Activated gamma-delta T cell treated with anti-CD3 and anti-CD28 coated beads, Interleukin-2, amount 50 U/mL, for 16 hours (primary cell): ENCODE results near the gene SLC17A9.

Experiments used
- DNase-seq: peaks from one replicate; pipeline ENCODE4 v3.0.0-alpha.2; 2020; ENCODE audit warnings: low read depth

The SLC17A9 gene

DNA sequence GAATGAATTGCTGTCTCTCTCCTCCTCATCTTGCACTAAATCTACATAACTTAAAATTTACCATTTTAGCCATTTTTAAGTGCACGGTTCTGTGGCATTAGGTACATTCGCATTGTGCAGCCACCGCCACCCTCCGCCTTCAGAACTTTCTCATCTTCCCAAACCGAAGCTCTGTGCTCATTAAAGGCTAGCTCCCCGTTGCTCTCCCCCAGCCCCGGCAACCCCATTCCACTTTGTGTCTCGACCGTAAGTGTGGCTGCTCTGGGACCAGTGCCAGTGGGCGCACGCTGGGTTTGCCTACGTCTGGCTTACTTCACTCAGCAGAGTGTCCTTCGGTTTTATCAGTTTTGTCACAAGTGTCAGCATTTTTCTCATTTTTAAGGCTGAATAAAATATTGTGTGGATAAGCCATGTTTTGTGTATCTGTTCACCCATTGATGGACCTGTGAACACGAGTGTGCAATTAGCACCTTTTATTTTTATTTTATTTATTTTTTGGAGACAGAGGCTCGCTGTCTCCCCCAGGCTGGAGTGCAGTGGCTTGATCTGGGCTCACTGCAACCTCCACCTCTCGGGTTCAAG lies 16.8 kb downstream of the SLC17A9 start:
- DNase-seq: no peak

DNA sequence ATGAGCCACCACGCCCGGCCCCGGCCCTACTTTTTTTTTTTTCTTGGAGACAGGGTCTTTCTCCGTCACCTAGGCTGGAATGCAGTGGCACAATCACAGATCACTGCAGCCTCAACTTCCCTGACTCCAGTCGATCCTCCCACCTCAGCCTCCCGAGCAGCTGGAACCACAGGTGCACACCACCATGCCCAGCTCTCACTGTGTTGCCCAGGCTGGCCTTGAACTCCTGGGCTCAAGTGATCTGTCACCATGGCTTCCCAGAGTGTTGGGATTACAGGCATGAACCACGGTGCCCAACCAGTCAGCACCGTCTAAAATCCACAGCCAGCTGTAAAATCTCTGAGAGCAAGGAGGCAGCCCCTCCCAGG lies 17.4 kb downstream of the SLC17A9 start:
- no peak for DNase-seq

DNA sequence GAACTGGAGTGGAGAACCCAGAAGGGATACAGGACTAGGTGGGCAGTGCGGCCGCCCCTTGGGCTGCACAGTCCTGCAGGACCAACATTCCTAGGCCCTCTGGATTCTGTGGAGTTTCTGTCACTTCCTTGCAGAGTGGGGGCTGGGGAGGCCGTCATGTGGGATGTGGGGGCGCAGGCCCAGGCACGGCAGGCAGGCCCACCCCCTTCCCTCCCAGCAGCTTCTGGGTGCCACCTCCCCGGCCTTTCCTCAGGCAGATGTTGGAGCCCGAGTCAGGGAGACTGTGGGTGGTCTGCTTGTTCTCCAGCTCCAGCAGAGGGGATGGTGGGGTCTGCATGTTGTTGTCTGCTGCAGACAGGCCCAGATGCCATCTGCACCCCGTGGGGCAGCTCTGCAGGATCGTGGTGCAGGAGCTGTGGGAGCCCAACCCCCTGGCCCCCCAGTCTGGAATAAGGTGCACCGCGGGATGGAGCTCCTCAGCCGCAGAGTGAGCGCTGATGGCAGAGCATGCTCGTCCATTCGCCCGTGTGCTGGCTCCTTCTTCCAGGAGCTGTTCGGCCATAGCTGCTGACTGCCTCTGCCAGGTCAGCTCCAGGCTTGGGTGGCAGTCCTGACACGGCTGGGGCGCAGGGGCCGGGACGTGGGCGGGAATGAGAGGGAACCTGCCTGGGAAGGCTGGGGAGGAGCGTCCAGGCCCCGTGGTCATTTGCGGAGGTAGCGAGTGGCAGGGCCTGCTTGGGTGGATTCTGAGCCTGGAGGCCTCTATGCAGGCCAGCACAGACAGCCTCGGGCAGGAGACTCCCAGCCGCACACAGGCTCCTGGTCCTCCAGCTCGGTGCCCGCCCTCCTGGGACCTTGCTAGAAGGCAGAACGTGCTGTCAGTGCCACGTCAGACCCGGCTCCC lies 18.1 kb downstream of the SLC17A9 start:
- DNase-seq: no peak

DNA sequence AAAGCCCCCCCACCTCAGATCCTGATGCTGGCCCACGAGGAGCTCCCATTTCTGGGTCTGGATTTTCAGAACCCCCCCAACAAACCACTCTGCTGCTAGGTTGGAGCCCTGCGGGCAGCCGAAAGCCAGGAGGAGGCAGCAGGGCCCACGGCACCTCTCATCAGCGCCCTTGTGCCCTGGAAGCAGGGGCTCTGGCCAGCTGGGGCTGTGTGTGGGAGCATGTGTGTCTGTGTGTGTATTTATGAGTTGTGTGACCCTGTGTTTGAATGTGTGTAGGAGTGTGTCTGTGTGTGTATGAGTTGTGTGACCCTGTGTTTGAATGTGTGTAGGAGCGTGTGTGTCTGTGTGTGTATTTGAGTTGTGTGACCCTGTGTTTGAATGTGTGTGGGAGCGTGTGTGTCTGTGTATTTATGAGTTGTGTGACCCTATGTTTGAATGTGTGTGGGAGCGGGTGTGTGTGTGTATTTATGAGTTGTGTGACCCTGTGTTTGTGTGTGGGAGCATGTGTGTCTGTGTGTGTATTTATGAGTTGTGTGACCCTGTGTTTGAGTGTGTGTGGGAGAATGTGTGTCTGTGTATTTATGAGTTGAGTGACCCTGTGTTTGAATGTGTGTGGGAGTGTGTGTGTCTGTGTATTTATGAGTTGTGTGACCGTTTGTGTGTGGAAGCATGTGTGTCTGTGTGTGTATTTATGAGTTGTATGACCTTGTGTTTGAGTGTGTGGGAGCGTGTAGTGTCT lies 18.9 kb downstream of the SLC17A9 start:
- DNase-seq: no peak

DNA sequence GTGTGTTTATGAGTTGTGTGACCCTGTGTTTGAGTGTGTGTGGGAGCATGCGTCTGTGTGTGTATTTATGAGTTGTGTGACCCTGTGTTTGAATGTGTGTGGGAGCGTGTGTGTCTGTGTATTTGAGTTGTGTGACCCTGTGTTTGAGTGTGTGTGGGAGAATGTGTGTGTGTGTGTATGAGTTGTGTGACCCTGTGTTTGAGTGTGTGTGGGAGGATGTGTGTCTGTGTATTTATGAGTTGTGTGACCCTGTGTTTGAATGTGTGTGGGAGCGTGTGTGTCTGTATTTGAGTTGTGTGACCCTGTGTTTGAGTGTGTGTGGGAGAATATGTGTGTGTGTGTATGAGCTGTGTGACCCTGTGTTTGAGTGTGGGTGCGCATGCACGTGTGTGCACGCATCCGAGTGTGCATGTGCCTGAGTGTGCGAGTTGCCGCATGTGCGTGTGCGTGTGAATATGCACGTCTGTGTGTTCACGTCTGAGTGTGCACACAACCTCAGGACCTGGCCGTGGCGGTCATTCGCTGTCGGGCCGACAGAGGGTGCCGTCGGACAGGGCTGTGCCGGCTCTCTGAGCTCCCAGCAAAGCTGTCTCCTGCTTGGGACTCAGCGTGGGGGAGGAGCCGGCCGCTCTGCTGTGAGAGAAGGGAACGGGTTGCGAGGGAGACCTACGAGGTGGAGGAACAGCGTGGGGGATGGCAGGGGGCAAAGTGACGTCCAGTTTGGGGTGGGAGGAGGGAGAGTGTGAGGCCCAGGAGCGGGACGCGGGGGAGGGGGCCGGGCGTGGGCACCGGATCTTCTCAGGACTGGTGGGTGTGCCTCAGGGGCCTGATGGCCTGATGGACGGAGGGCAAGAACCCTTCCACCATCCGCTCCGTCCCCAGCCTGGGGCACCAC lies 19.7 kb downstream of the SLC17A9 start:
- DNase-seq: peak; percentile 68

DNA sequence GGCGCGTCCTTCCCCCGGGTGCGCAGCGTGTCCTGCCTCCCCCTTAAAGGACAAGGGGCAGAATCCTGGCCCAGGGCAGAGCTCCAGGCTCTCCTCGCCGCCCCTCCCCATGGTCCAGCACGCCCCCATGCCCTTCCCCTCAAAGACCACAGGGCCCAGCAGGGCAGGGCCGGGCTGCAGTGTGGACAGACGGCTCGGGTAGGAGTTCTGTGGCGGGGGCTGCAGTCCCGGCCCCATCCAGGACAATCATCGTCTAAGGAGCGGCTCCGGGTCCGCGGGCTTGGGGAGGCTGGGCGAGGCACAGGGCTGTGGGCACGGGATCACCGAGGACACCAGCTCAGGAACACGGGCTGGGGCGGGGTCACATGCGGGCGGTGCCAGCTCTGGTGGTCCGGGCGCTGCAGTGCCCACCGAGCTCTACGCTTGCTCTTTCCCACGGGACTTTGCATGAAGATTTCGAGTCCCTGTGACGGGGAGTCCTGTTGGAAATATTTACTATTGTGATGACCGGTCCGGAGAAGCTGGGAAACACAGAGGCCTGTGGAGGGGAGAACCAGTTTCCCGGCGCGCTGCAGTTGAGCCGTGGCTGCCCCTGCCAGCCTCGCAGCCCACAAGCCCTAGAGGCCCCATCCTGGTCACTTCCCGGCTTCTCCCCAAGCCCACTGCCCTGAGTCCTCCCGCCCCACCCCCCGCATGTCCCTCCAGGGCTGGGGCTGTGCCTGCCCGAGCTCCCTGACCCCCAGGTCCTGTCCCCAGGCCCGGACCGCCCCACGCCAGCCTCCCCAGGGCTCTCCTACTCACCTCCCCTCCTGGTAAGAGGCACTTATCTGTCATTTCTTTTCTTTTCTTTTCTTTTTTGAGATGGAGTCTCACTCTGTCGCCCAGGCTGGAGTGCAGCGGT lies 20.6 kb downstream of the SLC17A9 start:
- no peak for DNase-seq

DNA sequence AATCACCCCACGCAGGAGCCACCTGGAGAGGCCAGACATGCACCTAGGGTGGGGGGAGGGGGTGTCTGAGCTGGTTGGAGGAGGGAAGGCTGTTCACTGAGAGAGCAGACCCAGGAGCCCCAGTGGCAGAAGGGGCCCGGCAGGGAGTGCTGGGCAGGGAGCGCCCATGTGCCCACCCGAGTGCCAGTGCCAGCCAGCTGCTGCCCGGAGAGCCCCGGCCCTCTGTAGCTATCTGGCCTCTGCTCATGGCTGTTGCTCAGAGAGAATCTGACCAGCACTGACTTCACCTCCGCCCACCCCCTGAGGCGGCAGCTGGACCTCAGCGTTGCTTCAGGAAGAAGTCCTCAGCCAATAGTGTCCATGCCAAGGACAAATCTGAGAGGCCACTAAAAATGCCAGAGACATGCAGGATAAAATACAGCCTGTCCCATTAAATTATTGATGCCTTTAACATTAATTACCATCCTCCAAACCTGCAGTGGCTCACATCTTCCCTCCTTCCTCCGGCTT lies 22.8 kb downstream of the SLC17A9 start:
- no peak for DNase-seq

DNA sequence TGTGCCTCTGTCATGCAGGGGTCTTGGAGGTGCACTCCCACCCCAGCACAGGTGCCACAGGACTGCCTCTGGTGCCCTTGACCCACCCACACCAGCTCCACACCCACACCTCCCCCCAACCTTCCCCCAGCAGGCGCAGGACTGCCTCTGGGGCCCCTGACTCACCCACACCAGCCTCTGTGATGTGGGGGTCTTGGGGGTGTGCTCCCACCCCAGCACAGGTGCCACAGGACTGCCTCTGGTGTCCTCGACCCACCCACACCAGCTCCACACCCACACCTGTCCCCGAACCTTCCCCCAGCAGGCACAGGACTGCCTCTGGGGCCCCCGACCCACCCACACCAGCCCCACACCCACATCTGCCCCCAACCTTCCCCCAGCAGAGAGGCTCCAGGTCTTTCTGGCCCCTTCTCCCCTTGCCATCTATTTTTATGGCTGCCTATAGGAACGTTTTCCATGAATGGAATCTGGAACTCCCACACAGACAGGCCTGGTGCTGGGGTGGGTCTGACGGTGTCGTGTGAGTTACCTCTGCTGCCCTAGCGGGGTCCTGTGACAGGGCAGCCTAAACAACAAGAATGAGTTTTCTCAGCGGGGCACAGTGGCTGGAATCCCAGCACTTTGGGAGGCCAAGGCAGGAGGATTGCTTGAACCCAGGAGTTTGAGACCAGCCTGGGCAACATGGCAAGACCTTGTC lies 23.5 kb downstream of the SLC17A9 start:
- no peak for DNase-seq

DNA sequence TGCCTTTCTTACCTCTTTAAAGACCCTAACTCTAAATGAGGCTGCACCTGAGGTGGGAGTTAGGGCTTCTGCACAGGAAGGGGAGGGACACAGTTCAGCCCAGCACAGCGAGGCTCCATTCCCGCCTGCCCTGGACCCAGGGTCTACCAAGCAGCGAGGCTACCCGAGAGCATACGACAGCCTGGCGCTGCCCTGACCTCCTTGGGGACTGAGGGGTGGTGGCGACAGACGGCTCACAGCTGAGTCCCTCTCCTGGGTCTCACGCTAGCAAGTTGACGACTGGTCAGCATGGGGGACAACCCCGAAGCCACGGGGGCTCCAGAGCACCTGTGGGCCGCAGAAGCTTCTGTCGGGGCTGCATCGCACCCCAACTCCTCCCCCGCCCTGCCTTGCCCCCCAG lies 24.4 kb downstream of the SLC17A9 start:
- DNase-seq: no peak

DNA sequence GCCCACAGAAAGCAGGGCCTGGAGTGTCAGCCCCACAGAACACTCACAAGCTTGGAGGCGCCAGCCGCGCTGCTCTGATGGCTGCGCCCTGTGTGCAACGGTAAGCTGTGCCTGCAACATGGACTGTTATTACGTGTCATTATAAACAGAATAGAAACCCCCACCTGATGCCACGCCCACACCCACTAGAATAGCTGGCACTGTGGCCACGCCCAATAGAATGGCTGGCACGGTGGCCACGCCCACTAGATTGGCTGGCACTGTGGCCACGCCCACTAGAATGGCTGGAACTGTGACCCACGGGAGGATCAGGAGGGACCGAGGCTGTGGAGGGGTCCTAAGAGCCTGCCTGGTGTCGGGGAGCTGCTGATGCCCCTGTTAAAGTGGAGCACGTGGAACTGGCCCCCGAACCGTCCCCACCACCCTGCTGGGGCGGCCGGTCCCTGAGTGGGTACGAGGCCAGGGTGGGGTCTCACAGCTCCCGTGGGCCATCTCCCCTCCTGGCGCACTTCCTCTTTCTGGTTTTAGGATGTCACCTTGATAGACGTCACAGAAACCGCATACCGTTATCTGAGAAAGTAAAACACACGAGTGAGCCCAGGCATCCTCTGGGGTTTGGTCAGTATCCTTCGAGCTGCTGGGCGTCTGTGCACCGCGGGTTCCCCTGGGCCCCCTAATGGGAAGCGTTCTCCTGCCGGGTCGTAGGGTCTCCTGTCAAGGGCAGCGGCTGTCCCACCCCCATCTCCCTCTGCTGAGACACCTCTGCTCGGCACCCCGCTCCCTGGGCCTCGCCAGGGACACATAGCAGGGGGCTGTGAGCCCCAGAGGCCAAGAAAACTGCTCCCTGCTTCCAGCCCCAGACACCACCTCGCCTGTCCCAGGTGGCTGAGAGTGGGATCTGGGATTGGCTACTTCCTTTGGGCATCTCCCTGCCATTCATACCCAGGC lies 25.4 kb downstream of the SLC17A9 start:
- DNase-seq: peak; percentile 51

DNA sequence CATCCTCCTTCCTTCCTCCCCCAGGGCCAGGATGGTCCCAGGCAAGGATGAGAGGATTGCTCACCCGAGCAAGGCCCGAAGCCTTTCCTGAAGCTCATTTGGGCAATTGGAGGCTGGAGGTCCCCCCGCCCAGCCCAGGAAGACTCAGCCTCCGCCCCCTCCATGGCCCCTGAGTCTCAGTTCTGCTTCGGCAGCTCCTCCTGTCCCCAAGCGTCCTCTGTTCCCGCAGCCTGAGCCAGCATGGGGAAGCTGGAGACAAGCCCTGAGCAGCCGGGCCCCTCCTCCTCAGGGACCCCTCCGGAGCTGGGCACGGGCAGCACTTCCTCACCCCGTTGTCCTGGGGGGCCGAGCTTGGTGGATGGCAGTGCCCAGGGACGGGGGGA lies 26.0 kb downstream of the SLC17A9 start:
- no peak for DNase-seq

DNA sequence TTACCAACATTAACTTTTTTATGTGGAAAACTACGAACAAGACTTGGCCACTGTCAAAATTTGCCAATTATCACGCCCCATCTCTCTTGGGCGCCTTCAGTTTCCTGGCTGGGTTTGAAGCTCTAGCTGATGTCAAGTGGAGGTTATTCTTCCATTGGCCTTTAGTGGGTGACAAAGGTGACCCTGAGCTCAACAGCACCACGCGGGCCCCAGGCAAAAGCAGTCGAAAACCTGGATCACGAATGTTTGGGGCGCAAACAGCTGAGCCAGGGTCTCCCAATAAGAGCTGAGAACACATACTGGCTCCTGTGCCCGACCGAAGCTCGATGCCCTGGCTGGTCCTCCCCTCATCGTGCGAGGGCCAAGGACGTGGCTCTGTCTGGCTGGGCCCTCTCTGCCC lies 26.8 kb downstream of the SLC17A9 start:
- no peak for DNase-seq

DNA sequence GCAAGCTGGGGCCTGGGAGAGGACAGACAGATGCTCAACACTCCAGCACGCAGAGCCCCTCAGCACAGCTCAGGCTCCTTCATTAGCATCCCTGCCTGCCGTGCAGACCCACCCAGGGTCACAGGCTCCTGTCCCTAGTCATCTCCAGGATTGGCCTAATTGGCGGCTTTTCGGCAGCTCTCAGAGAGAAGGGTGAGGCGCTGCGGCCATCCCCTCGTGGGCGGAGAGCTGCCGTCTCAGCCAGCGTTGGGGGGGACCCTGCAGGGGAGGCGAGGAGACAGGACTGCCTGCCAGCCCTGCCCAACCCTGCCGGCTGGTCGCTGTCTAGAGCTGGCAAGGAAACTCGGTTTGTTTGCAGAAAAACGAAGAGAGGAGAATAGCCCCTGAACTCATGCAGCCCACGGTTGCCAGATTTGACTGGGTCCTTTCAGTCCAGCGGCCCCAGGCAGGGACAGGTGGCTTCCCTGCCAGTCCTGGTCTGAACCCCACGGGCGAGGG lies 27.4 kb downstream of the SLC17A9 start:
- no peak for DNase-seq

DNA sequence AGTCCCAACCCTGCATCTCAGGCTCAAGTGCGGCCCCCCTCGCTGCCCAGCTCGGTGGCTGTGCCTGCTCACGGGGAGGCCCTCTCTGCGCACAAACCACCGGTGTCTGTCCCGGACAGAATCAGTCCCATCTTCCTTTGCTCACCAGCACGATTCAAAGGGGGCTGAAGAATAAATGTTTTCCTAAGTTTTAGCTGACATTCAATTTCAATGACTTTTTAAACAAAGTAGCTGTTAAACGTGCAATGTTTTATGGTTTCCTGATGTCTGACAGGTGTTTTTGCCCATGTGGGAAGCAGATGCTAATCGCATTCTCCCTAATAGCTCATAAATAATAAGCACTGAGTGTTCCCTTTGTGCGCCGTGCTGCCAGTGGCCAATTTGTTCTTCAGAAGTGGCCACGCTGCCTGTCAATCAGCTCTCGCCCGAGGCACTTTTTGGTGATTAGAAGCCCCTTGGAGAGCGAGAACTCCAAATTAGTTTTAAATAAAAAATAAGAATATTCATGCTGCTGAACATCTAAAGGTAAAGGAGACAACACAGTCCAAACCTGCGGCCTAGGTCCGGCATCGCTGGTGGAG lies 28.0 kb downstream of the SLC17A9 start:
- no peak for DNase-seq

DNA sequence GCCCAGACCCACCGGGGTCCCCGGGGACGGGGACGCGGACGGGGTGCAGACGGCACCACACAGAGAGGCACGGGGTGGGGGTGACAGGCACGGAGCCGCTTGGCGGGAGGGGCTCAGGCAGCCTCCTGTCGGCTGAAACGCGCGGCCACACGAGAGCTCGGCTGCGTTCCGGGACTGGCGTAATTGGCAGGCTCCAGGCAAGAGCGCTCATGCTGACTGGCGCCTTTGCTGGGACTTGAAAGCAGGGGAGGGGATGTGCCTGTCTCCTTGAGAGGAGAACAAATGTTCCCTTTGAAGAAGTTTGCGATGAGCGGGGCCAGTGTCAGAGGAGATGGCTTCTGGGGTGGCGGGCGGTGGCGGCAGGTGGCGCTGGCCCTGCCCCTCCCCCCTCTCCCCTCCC lies 28.5 kb downstream of the SLC17A9 start:
- no peak for DNase-seq

DNA sequence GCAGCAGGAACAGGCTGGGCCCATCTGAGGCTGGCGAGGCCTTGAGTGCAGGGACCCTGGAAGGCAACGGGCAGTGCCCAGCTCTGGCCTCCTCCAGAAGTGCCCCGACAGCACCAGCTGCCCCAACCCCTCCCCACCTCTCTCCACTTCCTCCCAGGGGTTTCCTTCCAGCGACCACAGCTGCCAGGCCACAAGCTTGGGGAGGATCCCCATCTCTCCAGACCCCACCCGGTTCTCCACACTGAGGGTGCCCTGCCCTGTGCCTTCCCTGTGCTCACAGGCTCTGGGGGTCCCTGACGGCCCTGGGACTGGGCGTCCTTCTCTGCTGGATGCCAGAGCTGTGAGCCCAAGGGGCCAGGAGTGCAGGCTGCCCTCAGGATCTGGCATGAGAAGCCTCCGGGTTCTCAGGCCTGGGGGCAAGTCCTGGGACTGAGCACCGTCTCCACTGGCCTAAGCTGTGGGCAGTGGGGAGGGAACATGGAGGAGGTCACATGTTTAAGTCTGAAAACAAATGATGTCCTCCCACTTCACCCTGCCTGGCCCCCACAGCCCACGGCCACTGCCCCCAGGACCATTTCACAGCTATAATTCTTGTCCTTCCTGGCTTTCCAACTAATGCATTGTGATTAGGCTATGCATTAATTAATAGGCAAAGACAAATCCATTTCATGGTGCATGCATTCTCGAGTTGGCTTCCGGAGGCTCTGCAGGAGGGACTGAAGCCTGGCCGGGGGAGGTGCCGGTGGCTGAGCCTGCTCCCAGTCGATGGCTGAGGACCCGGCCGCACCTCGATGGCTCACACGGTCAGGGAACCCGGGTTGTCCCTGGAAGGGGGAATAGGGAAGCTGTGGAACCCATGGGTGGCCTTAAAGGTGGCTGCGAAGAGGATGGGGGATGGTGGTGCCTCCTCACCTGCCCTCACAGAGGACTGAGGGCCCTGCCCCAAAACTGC lies 29.9 kb downstream of the SLC17A9 start:
- DNase-seq: no peak

DNA sequence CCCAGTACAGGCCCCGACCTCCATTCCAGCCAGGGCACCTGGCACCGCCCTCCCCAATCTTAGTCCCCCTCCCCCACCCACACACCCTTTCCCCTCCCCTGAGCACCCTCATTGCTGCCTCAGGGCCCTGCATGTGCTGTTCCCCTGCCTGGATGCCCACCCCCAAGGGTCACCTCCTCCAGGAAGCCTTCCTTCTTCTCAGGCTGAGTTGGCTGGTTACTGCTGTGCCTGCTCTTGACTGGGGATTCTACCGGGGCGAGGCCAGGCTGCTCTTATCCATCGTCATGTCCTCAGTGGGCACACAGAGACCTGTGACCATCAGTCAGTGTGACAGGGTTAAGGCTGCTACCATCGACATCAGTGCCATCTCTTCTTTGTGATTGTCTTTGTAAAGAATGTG lies 30.7 kb downstream of the SLC17A9 start:
- no peak for DNase-seq
